ENCODE data around the gene EFCAB9. TPM values are rescaled to one million over a fixed set of nuclear protein-coding genes. Genes with fewer than 3 reads are reported as not detected.
"Not testable (repeated sequence)": the region's sequence is repeated elsewhere in the genome, so short reads cannot be mapped to it uniquely, and the experiment has no call there.

Gene EFCAB9
- total RNA-seq, 4 donors from 2014 or later: not detected

DNA sequence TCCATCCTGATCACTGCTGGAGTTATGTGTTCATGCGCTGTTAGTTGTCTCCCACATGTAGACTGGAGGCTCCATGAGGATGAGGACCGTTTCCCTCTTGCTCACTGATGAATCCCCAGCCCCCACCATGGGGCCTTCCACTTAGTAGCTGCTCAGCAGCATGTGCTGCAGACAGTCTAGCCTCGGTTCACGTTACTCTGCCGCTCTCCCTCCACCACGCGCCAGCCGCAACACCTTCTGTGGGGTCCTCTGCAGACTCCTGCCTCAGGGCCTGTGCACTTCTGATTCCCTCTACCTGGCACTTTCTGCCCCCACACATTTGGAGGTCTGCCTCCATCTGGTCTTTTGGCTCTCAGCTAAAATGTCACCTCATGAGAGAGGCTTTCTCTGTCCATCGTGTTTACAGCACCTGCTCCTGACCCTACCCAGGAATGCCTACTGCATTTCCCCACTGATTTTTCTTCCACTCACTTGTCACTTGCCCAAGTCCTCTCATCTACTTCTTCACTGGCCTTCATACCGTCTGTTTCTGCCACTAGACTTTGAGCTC is 42.2 kb upstream of the EFCAB9 start:
- H3K9me3 ChIP-seq: no peaks in the 10 kb centered on the region
- H3K27me3 ChIP-seq: no peaks in the 10 kb centered on the region
- H3K4me3 ChIP-seq: no peak overlapping the region
- no peak for DNase-seq
- peak overlapping the region in 1 of 4 donors; percentile 70 for H3K27ac ChIP-seq
- H3K4me1 ChIP-seq: peaks cover 0 to 17% (median 7%) of the 10 kb centered on the region in 4 donors
- no peak for TF ChIP-seq POLR2A (IDR thresholded peaks at IDR 0.05)
- TF ChIP-seq, protein P1, sequence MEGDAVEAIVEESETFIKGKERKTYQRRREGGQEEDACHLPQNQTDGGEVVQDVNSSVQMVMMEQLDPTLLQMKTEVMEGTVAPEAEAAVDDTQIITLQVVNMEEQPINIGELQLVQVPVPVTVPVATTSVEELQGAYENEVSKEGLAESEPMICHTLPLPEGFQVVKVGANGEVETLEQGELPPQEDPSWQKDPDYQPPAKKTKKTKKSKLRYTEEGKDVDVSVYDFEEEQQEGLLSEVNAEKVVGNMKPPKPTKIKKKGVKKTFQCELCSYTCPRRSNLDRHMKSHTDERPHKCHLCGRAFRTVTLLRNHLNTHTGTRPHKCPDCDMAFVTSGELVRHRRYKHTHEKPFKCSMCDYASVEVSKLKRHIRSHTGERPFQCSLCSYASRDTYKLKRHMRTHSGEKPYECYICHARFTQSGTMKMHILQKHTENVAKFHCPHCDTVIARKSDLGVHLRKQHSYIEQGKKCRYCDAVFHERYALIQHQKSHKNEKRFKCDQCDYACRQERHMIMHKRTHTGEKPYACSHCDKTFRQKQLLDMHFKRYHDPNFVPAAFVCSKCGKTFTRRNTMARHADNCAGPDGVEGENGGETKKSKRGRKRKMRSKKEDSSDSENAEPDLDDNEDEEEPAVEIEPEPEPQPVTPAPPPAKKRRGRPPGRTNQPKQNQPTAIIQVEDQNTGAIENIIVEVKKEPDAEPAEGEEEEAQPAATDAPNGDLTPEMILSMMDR (IDR thresholded peaks at IDR 0.05): no peak
- H3K36me3 ChIP-seq: peaks cover 0 to 33% (median 0%) of the 10 kb centered on the region in 3 donors

DNA sequence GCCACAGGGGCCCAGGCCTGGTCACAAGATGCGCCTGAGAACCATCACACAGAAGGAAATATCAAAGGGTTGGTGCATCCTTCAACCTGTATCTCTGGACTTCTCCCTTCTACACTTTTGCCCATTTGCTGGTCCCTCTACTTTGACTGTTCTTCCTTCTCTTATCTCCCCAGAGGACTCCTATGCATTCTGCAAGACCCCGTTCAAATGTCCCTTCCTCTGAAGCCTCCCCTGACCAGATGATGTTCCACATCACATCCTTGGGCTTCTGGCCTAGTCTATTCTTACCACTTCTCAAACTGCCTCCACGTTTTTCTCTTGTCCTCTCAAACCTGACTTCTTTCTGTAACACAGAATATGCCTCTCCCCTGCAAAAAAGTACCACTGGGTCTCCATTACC is 40.3 kb upstream of the EFCAB9 start:
- no peak for DNase-seq
- no peaks in the 10 kb centered on the region for H3K9me3 ChIP-seq
- peaks cover 0 to 34% (median 0%) of the 10 kb centered on the region in 3 donors for H3K36me3 ChIP-seq
- no peak overlapping the region for H3K27ac ChIP-seq
- TF ChIP-seq POLR2A (IDR thresholded peaks at IDR 0.05): no peak
- TF ChIP-seq, protein P1 (IDR thresholded peaks at IDR 0.05): no peak
- H3K4me1 ChIP-seq: peaks cover 0 to 17% (median 6%) of the 10 kb centered on the region in 4 donors
- H3K4me3 ChIP-seq: no peak overlapping the region
- H3K27me3 ChIP-seq: no peaks in the 10 kb centered on the region

DNA sequence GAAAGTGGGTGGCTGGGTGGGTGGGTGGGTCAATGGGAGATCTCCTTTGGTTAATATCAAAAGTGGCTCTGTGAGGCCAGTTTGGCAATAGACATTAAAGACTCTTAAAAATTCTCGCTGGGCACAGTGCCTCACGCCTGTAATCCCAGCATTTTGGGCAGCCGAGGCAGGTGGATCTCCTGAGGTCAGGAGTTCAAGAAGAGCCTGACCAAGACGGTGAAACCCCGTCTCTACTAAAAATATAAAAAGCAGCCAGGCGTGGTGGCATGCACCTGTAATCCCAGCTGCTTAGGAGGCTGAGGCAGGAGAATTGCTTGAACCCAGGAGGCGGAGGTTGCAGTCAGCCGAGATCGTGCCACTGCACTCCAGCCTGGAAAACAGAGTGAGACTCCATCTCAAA is 38.9 kb upstream of the EFCAB9 start:
- H3K9me3 ChIP-seq, DNase-seq, H3K27ac ChIP-seq, H3K27me3 ChIP-seq, H3K4me3 ChIP-seq: not testable (repeated sequence)
- Histone ChIP-seq H3K36me3 (peaks cover 0 to 34% (median 0%) of the 10 kb centered on the region in 3 donors), H3K4me1 (peaks cover 0 to 16% (median 3%) of the 10 kb centered on the region in 4 donors)

DNA sequence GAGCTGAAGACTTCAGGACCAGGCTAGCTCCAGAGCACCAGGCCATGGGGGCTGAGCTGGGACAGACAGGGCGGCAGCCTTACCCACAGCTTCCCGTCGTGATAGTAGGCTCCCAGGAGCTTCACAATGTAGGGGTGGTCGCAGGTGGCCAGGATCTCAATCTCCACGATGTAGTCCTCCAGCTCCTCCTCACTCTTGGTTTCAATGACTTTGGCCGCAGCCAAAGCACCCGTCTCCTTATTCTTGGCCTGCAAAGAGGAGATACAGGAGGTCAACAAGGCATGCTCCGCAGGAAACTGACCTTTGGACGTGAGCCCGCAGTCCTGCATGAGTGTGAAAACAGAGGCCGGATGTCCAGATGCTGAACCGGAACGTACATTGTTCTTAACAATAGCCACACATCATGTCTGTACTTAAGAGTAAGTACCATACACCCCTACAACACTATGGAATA is 37.4 kb upstream of the EFCAB9 start:
- no peak overlapping the region for H3K27ac ChIP-seq
- H3K4me1 ChIP-seq: peaks cover 0 to 2% (median 0%) of the 10 kb centered on the region in 4 donors
- H3K27me3 ChIP-seq: no peaks in the 10 kb centered on the region
- no peak for DNase-seq
- no peak overlapping the region for H3K4me3 ChIP-seq
- H3K9me3 ChIP-seq: no peaks in the 10 kb centered on the region
- no peak for TF ChIP-seq POLR2A (IDR thresholded peaks at IDR 0.05)
- TF ChIP-seq, protein P1 (IDR thresholded peaks at IDR 0.05): no peak
- peaks cover 0 to 34% (median 0%) of the 10 kb centered on the region in 3 donors for H3K36me3 ChIP-seq

DNA sequence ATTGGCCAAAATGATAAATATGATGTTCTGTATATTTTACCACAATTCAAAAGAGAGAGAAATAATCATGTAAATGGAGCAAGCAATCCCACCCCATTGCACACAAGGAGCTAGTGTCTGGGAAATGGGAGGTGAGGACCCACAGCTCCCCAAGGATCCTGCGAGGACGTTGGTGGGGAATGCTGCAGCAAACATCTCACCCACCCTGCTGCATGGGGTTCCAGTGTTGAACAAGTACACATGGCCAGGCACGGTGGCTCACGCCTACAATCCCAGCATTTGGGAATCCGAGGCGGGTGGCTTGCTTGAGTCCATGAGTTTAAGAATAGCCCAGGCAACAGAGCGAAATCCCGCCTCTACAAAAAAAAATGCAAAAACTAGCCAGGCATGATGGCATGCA is 35.0 kb upstream of the EFCAB9 start:
- Histone ChIP-seq H3K9me3 (no peaks in the 10 kb centered on the region), H3K27ac (no peak overlapping the region), H3K4me1 (peaks cover 0 to 12% (median 2%) of the 10 kb centered on the region in 4 donors), H3K4me3 (no peak overlapping the region), H3K36me3 (peaks cover 0 to 28% (median 0%) of the 10 kb centered on the region in 3 donors), H3K27me3 (no peaks in the 10 kb centered on the region)
- TF ChIP-seq, protein P1 (IDR thresholded peaks at IDR 0.05): no peak
- TF ChIP-seq POLR2A (IDR thresholded peaks at IDR 0.05): no peak
- no peak for DNase-seq

DNA sequence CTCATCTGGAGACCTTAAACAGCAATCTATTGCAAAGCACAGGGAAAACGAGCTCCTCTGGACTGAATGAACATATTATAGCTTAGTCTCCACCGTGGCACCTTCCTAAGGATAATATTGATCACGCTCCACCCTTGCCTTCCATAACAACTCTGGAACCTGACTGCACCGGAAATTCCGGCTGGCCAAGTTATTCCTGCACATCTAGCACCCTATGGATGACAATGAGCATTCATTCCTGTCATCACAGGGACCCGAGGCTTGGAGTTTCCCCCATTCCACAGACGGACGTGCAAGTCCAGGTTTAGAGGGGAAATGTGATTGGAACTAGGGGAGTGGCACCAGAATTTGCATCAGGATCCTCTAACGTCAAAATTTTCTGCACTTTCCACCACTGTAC is 33.5 kb upstream of the EFCAB9 start:
- Histone ChIP-seq H3K27me3 (no peaks in the 10 kb centered on the region), H3K36me3 (peaks cover 0 to 13% (median 0%) of the 10 kb centered on the region in 3 donors), H3K4me1 (peaks cover 0 to 23% (median 5%) of the 10 kb centered on the region in 4 donors), H3K4me3 (no peak overlapping the region), H3K27ac (no peak overlapping the region), H3K9me3 (no peaks in the 10 kb centered on the region)
- no peak for DNase-seq
- TF ChIP-seq, protein P1 (IDR thresholded peaks at IDR 0.05): no peak
- TF ChIP-seq POLR2A (IDR thresholded peaks at IDR 0.05): no peak
